CD1c-positive myeloid dendritic cell (primary cell): Measurements from ENCODE around the gene IL17B.

Experiments
- DNase-seq: peaks from one replicate; pipeline ENCODE4 v3.0.0-alpha.2; 2016; ENCODE audit errors: extremely low spot score

Gene IL17B, protein sequence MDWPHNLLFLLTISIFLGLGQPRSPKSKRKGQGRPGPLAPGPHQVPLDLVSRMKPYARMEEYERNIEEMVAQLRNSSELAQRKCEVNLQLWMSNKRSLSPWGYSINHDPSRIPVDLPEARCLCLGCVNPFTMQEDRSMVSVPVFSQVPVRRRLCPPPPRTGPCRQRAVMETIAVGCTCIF

DNA sequence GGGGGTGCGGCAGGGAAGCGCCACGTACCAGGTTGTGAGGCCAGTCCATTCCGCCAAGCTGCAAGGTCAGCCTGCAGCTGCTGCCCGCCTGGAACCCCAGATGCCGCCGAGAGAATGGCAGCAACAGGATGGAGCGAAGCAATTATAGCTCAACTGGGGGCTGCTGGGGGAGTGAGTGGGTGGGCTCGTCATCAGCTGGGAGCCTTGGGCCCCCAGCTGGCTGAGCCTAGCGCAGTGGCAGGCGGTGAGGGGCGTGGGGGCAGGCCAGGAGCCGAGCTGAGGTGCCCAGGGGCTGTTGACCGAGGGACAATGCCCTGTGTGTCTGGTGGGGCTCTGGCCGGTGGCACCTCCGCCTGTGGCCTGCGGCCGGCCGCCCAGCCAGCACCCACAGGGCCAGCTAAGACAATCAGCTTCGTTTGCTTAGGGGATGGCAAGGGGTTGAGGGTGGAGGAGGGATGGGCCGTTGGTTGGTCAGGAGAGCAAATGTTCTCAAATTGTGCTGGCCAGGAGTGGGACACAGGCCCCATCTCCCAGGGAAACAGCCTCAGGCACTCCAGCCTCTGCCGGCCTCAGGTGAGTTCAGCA lies at the start of gene IL17B:
Gene IL17B, minus strand, starts transcription at position 116 of the 585 bp plus-strand sequence. Its CDS starts 67 bp downstream, at position 49.
- DNase-seq, result no peak

DNA sequence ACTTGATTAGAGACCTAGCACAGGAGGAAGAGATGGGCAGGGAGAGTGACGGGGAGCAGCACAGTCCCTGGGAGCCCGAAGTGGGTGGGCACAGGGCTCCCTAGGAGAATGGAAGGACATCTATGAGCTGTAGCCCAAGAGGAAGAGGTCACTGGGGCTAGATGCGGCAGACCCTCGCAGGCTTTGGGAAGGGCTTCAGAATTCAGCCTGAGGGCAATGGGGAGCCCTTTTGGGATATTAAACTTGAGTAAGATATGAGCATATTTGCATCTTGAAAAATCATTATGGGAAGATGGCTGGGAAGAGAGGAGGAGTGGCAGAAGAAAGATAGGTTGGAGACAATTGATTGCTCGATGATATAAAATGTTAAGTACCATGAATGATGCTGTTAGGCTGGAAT lies 48.9 kb upstream of the IL17B start:
- DNase-seq, result no peak

DNA sequence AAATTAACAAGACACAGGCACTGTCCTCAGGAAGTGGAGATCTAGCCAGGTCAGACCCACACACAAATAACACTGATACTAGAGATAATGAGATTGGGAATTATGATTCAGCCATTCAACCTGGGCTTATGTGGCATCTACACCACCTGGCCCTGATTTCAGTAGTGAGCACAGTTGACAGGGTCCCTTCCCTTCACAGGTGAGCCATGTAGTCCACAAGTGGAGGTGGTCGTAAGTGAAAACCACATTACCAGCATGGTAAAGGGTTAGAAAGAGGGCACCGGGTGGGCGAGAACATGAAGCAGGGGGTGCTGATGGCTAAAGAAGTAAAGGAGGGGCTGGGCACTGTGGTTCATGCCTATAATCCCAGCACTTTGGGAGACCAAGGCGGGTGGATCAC lies 48.3 kb upstream of the IL17B start:
- DNase-seq, result no peak

GRCh38 chr5:149426931-149427330 lies 47.8 kb upstream of the IL17B start:
- DNase-seq, result no peak

GRCh38 chr5:149425729-149426128 lies 46.6 kb upstream of the IL17B start:
- DNase-seq, result no peak

GRCh38 chr5:149424371-149425315 lies 45.6 kb upstream of the IL17B start:
- DNase-seq, result no peak

GRCh38 chr5:149423794-149424268 lies 44.7 kb upstream of the IL17B start:
- no peak for DNase-seq

GRCh38 chr5:149423049-149423793 lies 44.1 kb upstream of the IL17B start:
- no peak for DNase-seq

GRCh38 chr5:149422366-149423048 lies 43.4 kb upstream of the IL17B start:
- no peak for DNase-seq

DNA sequence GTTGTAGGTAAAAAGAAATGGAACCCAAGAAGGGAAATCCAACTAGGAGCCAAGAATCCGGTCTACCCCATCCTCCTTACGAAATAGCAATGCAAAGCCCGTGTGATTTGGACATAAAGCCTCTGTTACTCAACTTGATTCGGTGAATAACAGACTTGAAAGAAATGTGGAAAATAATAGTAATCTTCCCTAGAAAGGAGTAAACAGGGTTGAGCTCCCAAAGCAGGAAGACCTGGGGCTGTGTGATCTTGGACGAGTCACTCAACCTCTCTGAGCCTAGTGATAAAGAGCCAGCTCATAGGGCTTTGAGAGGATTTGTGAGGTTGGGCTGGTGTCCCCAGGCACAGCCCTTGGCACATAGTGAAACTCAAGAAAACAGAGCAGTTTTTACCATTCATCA lies 42.7 kb upstream of the IL17B start:
- no peak for DNase-seq

DNA sequence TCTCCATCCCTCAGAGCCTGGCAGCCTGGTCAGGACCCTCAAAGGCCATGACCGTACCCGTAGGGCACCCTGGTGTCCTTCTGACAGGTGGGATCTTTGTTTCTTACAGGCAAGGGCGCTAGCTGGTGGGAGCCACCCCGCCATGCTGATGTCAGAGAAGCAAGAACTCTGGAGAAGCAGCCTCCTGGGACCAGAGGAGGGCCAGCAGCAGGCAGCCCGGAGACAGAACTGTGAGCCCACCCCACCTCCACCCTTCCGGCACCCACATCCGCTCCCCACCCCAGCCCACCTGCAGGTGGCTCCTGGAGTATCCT lies 42.2 kb upstream of the IL17B start:
- DNase-seq, result no peak

DNA sequence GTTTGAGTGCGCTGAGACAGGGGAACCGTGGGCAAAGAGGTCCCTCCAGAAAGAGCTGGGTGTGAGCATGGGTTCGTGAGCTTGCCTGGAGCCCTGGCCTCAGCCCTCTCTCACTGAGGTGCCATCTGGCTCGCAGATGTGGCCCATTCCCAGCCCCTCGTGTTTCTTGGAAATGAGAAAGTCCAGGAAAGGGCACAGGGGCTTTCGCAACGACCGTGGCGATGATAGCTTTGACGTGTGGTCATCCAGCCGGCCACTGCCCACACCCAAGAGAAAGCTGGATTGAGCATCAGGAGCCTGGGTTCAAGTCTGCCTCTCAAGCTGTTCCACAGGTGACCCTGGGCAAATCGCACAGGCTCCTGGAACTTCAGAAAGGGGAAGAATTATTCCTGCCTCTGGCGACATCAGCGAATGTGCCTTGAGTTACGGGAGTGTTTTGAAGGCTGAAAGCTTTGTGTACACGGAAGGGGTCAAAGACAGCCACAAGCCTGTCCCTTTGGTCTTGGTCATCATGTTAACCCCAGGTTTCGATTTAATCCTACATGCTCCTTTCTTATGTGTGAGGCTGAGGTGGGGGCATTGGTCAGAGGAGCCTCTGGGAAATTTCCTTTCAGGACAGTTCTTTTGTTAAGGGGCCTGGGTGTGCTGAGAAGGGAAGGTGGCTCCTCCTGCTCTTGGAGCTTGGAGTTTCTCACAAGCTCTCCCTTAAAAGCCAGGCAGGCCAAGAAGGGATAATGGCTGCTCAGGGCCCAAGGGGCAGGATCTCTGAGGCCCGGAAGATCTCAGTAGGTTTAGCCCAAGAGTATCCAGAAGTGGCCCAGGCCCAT lies 41.7 kb upstream of the IL17B start:
- no peak for DNase-seq

GRCh38 chr5:149419859-149420544 lies 40.9 kb upstream of the IL17B start:
- no peak for DNase-seq

DNA sequence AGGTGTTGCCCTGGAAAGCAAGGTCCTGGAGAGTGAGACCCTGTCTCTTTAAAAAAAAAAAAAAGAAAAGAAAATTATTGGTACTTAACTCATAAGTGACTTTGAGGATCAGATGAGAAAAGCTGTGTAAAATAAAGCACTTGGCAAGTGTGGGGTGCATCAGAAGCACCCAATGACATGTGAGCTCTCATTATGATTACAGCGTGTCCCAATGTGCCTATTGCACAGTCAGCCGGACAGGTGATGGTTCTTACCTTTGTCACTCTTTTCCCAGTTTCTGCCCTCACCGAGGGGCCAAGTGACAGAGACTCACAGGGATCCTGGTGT lies 40.4 kb upstream of the IL17B start:
- no peak for DNase-seq

DNA sequence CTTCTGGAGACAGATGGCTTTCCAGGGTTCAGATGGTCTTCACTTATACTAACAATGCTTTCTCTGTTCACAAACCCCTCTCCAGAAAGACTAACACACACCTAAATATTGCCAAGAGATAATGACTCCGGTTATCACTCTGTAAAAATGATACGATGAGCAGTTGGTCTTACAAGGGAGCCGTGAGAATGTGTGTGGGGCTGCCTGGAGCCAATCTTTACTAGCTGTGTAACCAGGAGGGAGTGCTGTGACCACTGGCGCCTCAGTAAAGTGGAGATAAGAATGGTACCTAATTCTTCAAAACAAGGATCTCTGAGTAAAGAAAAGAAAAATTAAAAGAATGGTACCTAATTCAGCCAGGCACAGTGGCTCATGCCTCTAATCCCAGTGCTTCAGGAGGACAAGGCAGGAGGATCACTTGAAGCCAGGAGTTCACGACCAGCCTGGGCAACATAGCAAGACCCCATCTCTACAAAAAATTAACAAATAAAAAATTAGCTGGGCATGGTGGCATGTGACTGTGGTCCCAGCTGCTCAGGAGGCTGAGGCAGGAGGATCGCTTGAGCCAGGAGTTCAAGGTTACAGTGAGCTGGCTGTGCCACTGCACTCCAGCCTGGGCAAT lies 39.9 kb upstream of the IL17B start:
- DNase-seq, result no peak

DNA sequence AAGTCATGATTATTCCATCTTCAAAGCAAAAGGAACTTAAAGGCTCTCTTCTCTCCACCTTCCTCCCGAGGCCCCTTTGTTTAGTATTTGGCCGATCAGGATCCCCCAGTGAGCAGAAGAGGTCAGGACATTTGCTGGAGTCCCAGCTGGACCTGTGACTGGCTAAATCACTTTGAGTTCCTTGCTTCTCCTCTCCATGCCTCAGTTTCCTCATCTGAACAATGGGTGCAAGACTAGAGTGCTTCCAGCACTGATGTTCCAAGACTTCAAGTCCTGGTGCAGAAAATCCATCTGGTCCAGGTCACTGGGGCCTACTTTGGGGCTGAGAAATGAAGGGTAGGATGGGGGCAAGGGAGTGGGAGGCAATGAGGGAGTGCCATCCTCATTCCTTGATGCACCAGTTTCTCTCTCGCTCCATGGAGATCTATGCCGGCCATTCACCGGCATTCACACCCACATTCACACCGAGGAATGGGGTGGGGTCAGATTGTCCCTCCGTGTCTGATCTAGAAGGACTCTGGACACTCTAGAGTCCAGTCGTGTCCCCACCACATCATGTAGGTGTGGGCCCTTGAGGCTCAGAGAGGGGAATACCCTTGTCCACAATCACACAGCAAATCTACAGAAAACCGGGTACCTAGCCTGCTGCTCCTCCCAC lies 38.7 kb upstream of the IL17B start:
- DNase-seq, result no peak

- DNase-seq, result no peak
These were observed 38.1 kb upstream of the IL17B start for GRCh38 chr5:149416987-149417710.
